Measurements from ENCODE around the gene ZBTB46. TPM values are rescaled to one million over a fixed set of nuclear protein-coding genes. Genes with fewer than 3 reads are reported as not detected.

Gene ZBTB46
- total and polyA plus RNA-seq, 10 of the 15 experiments (the other 5 are each of a cell fraction or from before 2014, with no cell fraction given): 0.15 to 0.92 (median 0.34) TPM

DNA sequence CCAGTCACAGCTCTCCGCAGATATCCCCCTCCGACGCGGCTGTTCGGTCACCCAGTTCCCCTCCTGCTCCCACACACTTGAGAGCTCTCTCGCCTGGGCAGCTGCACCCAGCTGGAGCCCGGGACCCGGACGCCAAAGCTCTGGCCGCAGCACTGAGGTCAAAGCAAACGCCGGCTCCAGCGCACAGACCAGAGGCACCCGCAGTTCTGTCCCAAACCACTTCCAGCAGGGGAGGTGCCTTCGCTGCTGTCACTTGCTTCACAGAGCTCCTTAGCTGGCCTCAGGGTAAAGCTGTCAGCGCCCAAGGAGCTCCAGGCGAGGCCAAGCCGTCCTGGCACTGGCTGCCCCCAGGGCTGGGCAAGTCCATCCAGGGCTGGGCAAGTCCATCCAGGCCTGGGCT is 63.6 kb downstream of the ZBTB46 start:
- no peak overlapping the region for H3K9ac ChIP-seq (ENCODE audit: control insufficient read depth, insufficient read depth, low read length)
- FAIRE-seq: no peak

More for the DNA sequence above, 63.6 kb downstream of the ZBTB46 start:
- in situ Hi-C loops (cut with MboI) (no loop called here), intact Hi-C loops (cut with micrococcal nuclease; ENCODE audit: unreplicated experiment) (no loop called here)
- ChIA-PET POLR2A (interaction anchor here (0.7 kb wide), 1 partner anchor 14 kb away, joined by 6 read pairs; no protein-coding TSS in a partner anchor), SMC1A (ENCODE audit: uncharacterized antibody, unreplicated experiment) (no interaction called here), RAD21 (ENCODE audit: unreplicated experiment) (no interaction called here), CTCF (no interaction called here)
- H2AFZ ChIP-seq (ENCODE audit: control insufficient read depth, low read depth, low read length): no peak overlapping the region
- TF ChIP-seq CHD4 (IDR thresholded peaks at IDR 0.05) (no peak), BHLHE40 (IDR thresholded peaks at IDR 0.05; ENCODE audit: borderline replicate concordance in 1 of 2, low read depth in 2 of 2, low read length in 1 of 2) (no peak), CHD2 (IDR thresholded peaks at IDR 0.05; ENCODE audit: borderline replicate concordance, low read depth, low read length) (no peak), TARDBP (IDR thresholded peaks at IDR 0.05; ENCODE audit: borderline replicate concordance) (no peak), RCOR1 (conservative IDR thresholded peaks at IDR 0.05; ENCODE audit: low read depth, low read length) (no peak), PAX5 (IDR thresholded peaks at IDR 0.05; ENCODE audit: borderline replicate concordance, low read depth, low read length) (no peak)
- TF ChIP-seq, protein P1, sequence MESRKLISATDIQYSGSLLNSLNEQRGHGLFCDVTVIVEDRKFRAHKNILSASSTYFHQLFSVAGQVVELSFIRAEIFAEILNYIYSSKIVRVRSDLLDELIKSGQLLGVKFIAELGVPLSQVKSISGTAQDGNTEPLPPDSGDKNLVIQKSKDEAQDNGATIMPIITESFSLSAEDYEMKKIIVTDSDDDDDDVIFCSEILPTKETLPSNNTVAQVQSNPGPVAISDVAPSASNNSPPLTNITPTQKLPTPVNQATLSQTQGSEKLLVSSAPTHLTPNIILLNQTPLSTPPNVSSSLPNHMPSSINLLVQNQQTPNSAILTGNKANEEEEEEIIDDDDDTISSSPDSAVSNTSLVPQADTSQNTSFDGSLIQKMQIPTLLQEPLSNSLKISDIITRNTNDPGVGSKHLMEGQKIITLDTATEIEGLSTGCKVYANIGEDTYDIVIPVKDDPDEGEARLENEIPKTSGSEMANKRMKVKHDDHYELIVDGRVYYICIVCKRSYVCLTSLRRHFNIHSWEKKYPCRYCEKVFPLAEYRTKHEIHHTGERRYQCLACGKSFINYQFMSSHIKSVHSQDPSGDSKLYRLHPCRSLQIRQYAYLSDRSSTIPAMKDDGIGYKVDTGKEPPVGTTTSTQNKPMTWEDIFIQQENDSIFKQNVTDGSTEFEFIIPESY (IDR thresholded peaks at IDR 0.05): no peak
- TF ChIP-seq, protein P2, sequence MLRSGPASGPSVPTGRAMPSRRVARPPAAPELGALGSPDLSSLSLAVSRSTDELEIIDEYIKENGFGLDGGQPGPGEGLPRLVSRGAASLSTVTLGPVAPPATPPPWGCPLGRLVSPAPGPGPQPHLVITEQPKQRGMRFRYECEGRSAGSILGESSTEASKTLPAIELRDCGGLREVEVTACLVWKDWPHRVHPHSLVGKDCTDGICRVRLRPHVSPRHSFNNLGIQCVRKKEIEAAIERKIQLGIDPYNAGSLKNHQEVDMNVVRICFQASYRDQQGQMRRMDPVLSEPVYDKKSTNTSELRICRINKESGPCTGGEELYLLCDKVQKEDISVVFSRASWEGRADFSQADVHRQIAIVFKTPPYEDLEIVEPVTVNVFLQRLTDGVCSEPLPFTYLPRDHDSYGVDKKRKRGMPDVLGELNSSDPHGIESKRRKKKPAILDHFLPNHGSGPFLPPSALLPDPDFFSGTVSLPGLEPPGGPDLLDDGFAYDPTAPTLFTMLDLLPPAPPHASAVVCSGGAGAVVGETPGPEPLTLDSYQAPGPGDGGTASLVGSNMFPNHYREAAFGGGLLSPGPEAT (IDR thresholded peaks at IDR 0.05; ENCODE audit: low read depth): no peak
- TF ChIP-seq, protein P3, sequence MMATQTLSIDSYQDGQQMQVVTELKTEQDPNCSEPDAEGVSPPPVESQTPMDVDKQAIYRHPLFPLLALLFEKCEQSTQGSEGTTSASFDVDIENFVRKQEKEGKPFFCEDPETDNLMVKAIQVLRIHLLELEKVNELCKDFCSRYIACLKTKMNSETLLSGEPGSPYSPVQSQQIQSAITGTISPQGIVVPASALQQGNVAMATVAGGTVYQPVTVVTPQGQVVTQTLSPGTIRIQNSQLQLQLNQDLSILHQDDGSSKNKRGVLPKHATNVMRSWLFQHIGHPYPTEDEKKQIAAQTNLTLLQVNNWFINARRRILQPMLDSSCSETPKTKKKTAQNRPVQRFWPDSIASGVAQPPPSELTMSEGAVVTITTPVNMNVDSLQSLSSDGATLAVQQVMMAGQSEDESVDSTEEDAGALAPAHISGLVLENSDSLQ (IDR thresholded peaks at IDR 0.05): no peak
- no peak overlapping the region for H3K4me2 ChIP-seq (ENCODE audit: control insufficient read depth, insufficient read depth)
- no peak overlapping the region for H3K27ac ChIP-seq (ENCODE audit: control insufficient read depth, insufficient read depth)
- 53% methylated on average over 18 of the region's 18 CpGs for WGBS (ENCODE audit: insufficient coverage, insufficient replicate concordance, low lambda C conversion rate, missing lambda C conversion rate)
- no peaks in the 10 kb centered on the region for H3K36me3 ChIP-seq (ENCODE audit: control insufficient read depth in 2 of 2, insufficient read depth in 2 of 2, low read length in 1 of 2)
- no peaks in the 10 kb centered on the region for H3K79me2 ChIP-seq (ENCODE audit: control insufficient read depth, insufficient read depth, low read length)
- BruUV-seq (replicated peaks): no TSS peak
- DNase-seq (ENCODE audit: low read depth, low spot score) (no peak), ATAC-seq (no peak)
- H3K4me1 ChIP-seq (ENCODE audit: control insufficient read depth, insufficient read depth, low read length): no peaks in the 10 kb centered on the region
- H4K20me1 ChIP-seq (ENCODE audit: control insufficient read depth, insufficient read depth): no peaks in the 10 kb centered on the region
- no peaks in the 10 kb centered on the region for H3K9me3 ChIP-seq (replicated peaks; ENCODE audit: control insufficient read depth, insufficient read depth, low read length)
- H3K27me3 ChIP-seq (replicated peaks in 1 of 2; ENCODE audit: control insufficient read depth in 2 of 2, insufficient read depth in 2 of 2, low read length in 1 of 2): no peaks in the 10 kb centered on the region
- H3K4me3 ChIP-seq: no peak overlapping the region

All from GM12878 (cell line).